Hepatocyte (in vitro differentiated cells): ENCODE results near the gene NUB1. TPM values are rescaled to one million over a fixed set of nuclear protein-coding genes. Genes with fewer than 3 reads are reported as not detected.

Experiments used
- DNase-seq: peaks from one replicate; pipeline ENCODE4 v3.0.0-alpha.2; 2016; ENCODE audit warnings: low spot score
- H2AFZ ChIP-seq: fragments of 200-600 bp; sonication (generic); 2 replicates; pipeline ENCODE4 v1.6.0; 2016; ENCODE audit warnings: antibody characterized with exemption, mild to moderate bottlenecking
- H3K27ac ChIP-seq: fragments of 200-600 bp; sonication (generic); 2 replicates; pipeline ENCODE4 v1.5.1; 2016; ENCODE audit warnings: mild to moderate bottlenecking
- H3K27me3 ChIP-seq: fragments of 200-600 bp; sonication (generic); 2 replicates; pipeline ENCODE4 v1.6.1; 2016
- H3K36me3 ChIP-seq: fragments of 200-600 bp; sonication (generic); replicated peaks from 2 replicates; pipeline ENCODE4 v1.5.1; 2016; ENCODE audit warnings: low read depth; ENCODE audit not compliant: insufficient read depth
- H3K4me1 ChIP-seq: fragments of 200-600 bp; sonication (generic); 2 replicates; pipeline ENCODE4 v1.5.1; 2016; ENCODE audit warnings: mild to moderate bottlenecking, moderate library complexity; ENCODE audit not compliant: insufficient read depth
- H3K4me2 ChIP-seq: fragments of 200-600 bp; sonication (generic); 2 replicates; pipeline ENCODE4 v1.6.0; 2016
- H3K4me3 ChIP-seq: fragments of 200-600 bp; sonication (generic); 2 replicates; pipeline ENCODE4 v1.5.1; 2016; ENCODE audit warnings: mild to moderate bottlenecking
- H3K79me2 ChIP-seq: fragments of 200-600 bp; sonication (generic); 2 replicates; pipeline ENCODE4 v1.6.0; 2017; ENCODE audit warnings: mild to moderate bottlenecking
- H3K9me2 ChIP-seq: fragments of 200-600 bp; sonication (generic); replicated peaks from 2 replicates; pipeline ENCODE4 v1.6.0; 2017; ENCODE audit warnings: mild to moderate bottlenecking; ENCODE audit not compliant: insufficient read depth
- H3K9me3 ChIP-seq: fragments of 200-600 bp; sonication (generic); 2 replicates; pipeline ENCODE4 v1.5.1; 2016; ENCODE audit warnings: low read depth, mild to moderate bottlenecking
- H4K20me1 ChIP-seq: fragments of 200-600 bp; sonication (generic); 2 replicates; pipeline ENCODE4 v1.6.0; 2016; ENCODE audit warnings: mild to moderate bottlenecking; ENCODE audit not compliant: insufficient read depth, poor library complexity, severe bottlenecking
- EZH2 ChIP-seq: fragments of 200-600 bp; sonication (generic); IDR thresholded peaks from 2 replicates; pipeline ENCODE4 v1.6.1; 2016; ENCODE audit warnings: antibody characterized with exemption, mild to moderate bottlenecking, borderline replicate concordance
- EZH2phosphoT487 ChIP-seq: fragments of 200-600 bp; sonication (generic); IDR thresholded peaks from one replicate; pipeline ENCODE4 v1.6.1; 2018; ENCODE audit warnings: antibody characterized with exemption, mild to moderate bottlenecking, low read depth, moderate library complexity; ENCODE audit not compliant: unreplicated experiment, severe bottlenecking
- WGBS: methylation state at CpG from one replicate; pipeline ENCODE4 v1.1.6; 2016; ENCODE audit warnings: low lambda C conversion rate; ENCODE audit errors: missing lambda C conversion rate; 5-methylcytosine and 5-hydroxymethylcytosine counted together
- polyA plus RNA-seq: library from polyadenylated mRNA; unstranded; fragments of >200 nt; fragmentation: Nextera tagmentation; extraction: Ambion mirVana; gene quantifications from 2 replicates; pipeline ENCODE4 v1.2.1, GENCODE V29; 2016
- total RNA-seq: library from RNA; depleted of rRNA; stranded (reverse); fragments of >200 nt; gene quantifications from 2 replicates; pipeline ENCODE4 v1.2.3, GENCODE V29; 2014
- TF ChIP-seq, protein P1 (sequence below): fragments of 200-600 bp; sonication (generic); IDR thresholded peaks from 2 replicates; pipeline ENCODE4 v1.5.1; 2016; ENCODE audit warnings: antibody characterized with exemption, mild to moderate bottlenecking; ENCODE audit not compliant: poor library complexity

The NUB1 gene
- total and polyA plus RNA-seq, 2 experiments from 2014 or later = 28.4 to 38.6 TPM

DNA sequence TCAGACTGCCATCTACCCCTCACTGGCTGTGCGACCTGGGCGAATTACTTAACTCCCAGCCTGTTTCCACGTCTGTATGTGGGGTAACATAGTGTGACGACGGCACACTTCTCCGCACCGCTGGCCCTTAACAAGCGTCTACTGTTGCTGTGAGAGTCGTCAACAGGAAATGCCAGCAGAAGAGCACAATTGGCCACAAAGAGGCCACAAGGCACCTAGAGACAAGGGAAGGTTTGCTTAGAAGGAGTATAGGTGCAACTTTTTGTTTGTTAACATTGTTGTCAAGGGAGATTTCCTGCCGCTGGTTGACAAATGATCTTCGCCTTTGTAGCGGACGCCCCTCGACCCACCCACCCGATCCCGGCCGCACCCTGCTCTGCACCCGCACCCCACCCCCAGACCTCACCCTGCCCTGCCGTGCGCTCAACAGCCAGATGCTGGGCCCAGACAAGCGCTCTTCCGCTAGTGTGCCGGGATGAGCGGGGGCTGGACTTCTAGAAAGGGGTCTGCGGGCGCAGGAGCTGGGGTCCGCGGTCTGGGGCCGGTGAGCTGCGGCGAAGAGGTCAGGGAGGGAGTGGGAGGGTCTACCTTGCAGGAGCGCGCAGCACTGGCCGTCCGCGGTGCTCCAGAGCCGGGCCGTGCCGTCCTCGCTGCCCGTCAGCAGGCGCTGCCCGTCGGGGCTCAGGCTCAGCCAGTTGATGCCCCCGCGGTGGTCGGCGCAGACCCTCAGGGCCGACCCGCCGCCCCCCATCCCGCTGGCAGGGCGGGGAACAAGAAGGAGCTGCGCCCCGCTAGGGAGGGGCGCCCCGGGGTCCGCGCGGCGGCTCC is 67.4 kb downstream of the NUB1 start:
- peak; percentile 40 for DNase-seq
- TF ChIP-seq EZH2phosphoT487 (no peak), EZH2 (no peak)
- TF ChIP-seq, protein P1, sequence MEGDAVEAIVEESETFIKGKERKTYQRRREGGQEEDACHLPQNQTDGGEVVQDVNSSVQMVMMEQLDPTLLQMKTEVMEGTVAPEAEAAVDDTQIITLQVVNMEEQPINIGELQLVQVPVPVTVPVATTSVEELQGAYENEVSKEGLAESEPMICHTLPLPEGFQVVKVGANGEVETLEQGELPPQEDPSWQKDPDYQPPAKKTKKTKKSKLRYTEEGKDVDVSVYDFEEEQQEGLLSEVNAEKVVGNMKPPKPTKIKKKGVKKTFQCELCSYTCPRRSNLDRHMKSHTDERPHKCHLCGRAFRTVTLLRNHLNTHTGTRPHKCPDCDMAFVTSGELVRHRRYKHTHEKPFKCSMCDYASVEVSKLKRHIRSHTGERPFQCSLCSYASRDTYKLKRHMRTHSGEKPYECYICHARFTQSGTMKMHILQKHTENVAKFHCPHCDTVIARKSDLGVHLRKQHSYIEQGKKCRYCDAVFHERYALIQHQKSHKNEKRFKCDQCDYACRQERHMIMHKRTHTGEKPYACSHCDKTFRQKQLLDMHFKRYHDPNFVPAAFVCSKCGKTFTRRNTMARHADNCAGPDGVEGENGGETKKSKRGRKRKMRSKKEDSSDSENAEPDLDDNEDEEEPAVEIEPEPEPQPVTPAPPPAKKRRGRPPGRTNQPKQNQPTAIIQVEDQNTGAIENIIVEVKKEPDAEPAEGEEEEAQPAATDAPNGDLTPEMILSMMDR = no peak
- Histone ChIP-seq H3K4me2 (peak overlapping the region; percentile 98), H3K4me1 (peaks cover 18% of the 10 kb centered on the region), H4K20me1 (no peaks in the 10 kb centered on the region), H3K9me3 (no peaks in the 10 kb centered on the region), H3K4me3 (peak overlapping the region; percentile 94), H2AFZ (peak overlapping the region; percentile 89), H3K27ac (peak overlapping the region; percentile 46), H3K27me3 (peaks cover 38% of the 10 kb centered on the region), H3K79me2 (peaks cover 11% of the 10 kb centered on the region), H3K9me2 (no peaks in the 10 kb centered on the region), H3K36me3 (no peaks in the 10 kb centered on the region)
- 5% methylated on average over 34 of the region's 61 CpGs for WGBS

DNA sequence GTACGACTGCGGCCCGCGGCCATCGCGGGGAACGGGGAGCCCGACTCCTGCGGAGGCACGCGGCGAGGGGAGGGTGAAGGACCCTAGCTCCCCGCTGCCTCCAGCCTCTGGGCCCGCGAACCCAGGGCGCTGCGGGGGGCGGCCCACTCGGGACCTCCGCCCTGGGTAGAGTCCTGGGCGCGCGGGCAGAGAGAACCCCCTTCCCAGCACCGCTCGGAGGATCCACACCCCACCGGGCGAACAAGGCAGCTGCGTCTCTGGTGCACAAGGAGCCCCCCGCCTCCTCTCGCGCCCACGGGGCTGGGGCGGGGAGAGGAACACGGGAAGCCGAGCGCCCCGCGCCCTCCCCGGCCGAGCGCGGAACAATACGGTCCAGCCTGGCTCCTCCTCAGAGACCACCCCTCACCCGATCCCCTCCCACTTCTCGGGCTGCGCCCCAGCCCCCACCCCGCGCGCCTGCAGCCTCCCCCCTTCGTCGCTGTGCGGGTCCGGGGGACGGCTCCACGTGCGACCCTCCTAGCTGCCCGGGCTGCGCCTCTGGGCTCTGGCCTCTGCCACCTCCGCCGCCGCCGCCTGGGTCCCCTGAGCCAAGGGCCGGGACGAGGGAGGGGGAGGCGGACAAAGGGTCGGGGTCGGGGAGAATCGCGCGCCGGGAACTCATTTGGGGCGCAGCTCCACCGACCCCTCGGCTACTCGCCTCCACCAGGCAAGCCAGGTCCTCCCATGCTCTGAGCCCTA is 68.2 kb downstream of the NUB1 start, which contains the start of gene WDR86:
Gene WDR86, minus strand, starts transcription at position 372 of the 738 bp plus-strand sequence. CDS start 449 bp downstream, outside the sequence.
- Histone ChIP-seq H3K27ac (peak within 1 kb of the TSS; percentile 46), H2AFZ (peak within 1 kb of the TSS; percentile 89), H4K20me1 (no peaks in the 10 kb centered on the region), H3K9me2 (no peaks in the 10 kb centered on the region), H3K9me3 (no peaks in the 10 kb centered on the region), H3K4me2 (peak within 1 kb of the TSS; percentile 98), H3K36me3 (no peaks in the 10 kb centered on the region), H3K27me3 (peaks cover 38% of the 10 kb centered on the region), H3K79me2 (peaks cover 11% of the 10 kb centered on the region), H3K4me1 (peaks cover 11% of the 10 kb centered on the region), H3K4me3 (peak within 1 kb of the TSS; percentile 94)
- DNase-seq = peak; percentile 69
- TF ChIP-seq, protein P1 = no peak
- TF ChIP-seq EZH2 (peak; percentile 74), EZH2phosphoT487 (no peak)
- 1% methylated on average over 25 of the region's 75 CpGs for WGBS

DNA sequence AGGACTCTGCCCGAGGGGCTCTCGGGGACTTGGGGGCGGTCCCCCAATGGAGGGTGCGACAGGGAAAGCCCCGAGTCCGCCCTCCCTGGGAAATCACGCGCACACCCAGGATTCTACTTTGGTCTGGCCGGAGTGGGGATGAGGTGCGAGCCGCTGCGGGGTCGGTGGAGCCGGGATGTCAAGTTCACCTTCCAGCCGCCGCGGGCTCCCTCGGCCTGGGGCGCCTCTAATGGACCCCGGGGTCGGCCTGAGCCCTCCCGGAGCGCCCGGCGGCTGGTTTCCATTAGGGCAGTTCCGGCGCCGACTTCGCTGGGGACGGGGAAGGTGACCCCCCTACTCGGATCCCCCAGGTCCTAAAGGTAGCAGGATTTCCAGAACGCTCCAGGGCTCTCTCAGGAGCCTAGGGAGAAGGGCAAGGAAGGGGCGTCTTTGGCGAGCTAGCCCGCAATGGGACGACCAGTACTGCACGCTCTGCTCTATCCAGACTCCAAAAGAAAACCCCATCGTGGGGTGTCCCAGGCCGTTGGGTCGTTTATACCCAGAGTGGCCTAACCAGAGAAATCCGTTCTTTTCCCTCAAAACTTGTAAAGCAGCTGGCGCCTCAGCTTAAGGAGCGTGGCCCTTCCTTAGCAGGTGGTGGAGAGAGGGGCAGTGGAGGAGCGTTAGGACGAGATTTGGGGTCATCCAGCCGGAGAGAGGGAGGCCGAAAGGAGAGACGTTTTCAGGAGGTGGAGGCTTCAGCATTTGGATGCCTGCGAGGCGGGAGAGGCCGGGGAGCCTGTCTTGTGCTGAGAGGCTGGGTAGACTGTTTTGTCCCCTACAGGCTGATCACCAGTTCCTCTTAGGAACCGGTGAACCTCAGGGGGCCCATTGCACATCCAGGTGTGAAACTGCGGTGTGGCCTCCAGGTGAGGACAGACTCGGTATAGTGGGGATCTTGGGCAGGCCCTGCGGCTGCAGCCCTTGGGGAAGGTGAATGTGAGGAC is 69.1 kb downstream of the NUB1 start:
- Histone ChIP-seq H3K9me2 (no peaks in the 10 kb centered on the region), H2AFZ (peak overlapping the region; percentile 89), H3K4me1 (peaks cover 10% of the 10 kb centered on the region), H3K27me3 (peaks cover 38% of the 10 kb centered on the region), H3K4me3 (peak overlapping the region; percentile 94), H3K27ac (peak overlapping the region; percentile 19), H3K79me2 (peaks cover 11% of the 10 kb centered on the region), H3K9me3 (no peaks in the 10 kb centered on the region), H4K20me1 (no peaks in the 10 kb centered on the region), H3K36me3 (no peaks in the 10 kb centered on the region), H3K4me2 (peak overlapping the region; percentile 98)
- peak; percentile 19 for TF ChIP-seq EZH2
- TF ChIP-seq EZH2phosphoT487 = no peak
- TF ChIP-seq, protein P1 = no peak
- 25% methylated on average over 46 of the region's 55 CpGs for WGBS
- DNase-seq = peak; percentile 68
